Measurements from ENCODE around the gene C1orf21.
"Not testable (repeated sequence)": the region's sequence is repeated elsewhere in the genome, so short reads cannot be mapped to it uniquely, and the experiment has no call there.

The C1orf21 gene

GRCh38 chr1:184610876-184611595 is 224.2 kb downstream of the C1orf21 start:
- Histone ChIP-seq H3K4me1 (ENCODE audit: control insufficient read depth in 1 of 2, insufficient read depth in 2 of 2, low read length in 2 of 2) (no peaks in the 10 kb centered on the region), H3K4me3 (ENCODE audit: low read depth in 1 of 2, low read length in 2 of 2) (no peak overlapping the region), H3K9me3 (ENCODE audit: control insufficient read depth in 1 of 2, low read length in 2 of 2) (no peaks in the 10 kb centered on the region), H3K27ac (ENCODE audit: low read depth, low read length) (peak overlapping the region; percentile 51), H3K27me3 (ENCODE audit: control insufficient read depth in 1 of 2, insufficient read depth in 2 of 2, low read length in 2 of 2) (no peaks in the 10 kb centered on the region), H3K9ac (ENCODE audit: low read depth in 1 of 2, low read length in 2 of 2) (no peak overlapping the region), H3K36me3 (ENCODE audit: control insufficient read depth in 1 of 2, insufficient read depth in 2 of 2, low read length in 2 of 2) (no peaks in the 10 kb centered on the region)

- not testable (repeated sequence) for H3K9ac ChIP-seq (ENCODE audit: low read depth in 1 of 2, low read length in 2 of 2); H3K4me3 ChIP-seq (ENCODE audit: low read depth in 1 of 2, low read length in 2 of 2); H3K36me3 ChIP-seq (ENCODE audit: control insufficient read depth in 1 of 2, insufficient read depth in 2 of 2, low read length in 2 of 2); H3K27ac ChIP-seq (ENCODE audit: low read depth, low read length); H3K9me3 ChIP-seq (ENCODE audit: control insufficient read depth in 1 of 2, low read length in 2 of 2); H3K27me3 ChIP-seq (ENCODE audit: control insufficient read depth in 1 of 2, insufficient read depth in 2 of 2, low read length in 2 of 2); H3K4me1 ChIP-seq (ENCODE audit: control insufficient read depth in 1 of 2, insufficient read depth in 2 of 2, low read length in 2 of 2)
These were observed 225.4 kb downstream of the C1orf21 start for GRCh38 chr1:184612229-184612628.

DNA sequence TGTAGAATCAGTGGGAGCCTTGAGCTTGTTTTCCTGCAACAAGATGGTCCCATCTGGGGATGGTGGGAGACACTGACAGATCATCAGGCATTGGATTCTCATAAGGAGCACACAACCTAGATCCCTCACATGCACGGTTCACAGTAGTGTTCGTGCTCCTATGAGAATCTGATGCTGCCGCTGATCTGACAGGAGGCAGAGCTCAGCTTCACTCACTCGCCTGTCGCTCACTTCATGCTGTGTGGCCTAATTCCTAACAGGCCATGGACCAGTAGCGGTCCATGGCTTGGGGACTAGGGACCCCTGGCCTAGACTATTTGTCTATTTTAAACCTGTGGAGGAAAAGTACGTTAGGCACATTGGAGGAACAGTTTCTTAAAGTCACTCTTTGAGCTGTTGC is 227.8 kb downstream of the C1orf21 start:
- Histone ChIP-seq H3K9ac (ENCODE audit: low read depth in 1 of 2, low read length in 2 of 2) (no peak overlapping the region), H3K36me3 (ENCODE audit: control insufficient read depth in 1 of 2, insufficient read depth in 2 of 2, low read length in 2 of 2) (peaks cover under 1 to 3% of the 10 kb centered on the region in 2 donors), H3K27me3 (ENCODE audit: control insufficient read depth in 1 of 2, insufficient read depth in 2 of 2, low read length in 2 of 2) (no peaks in the 10 kb centered on the region), H3K4me3 (ENCODE audit: low read depth in 1 of 2, low read length in 2 of 2) (no peak overlapping the region), H3K4me1 (ENCODE audit: control insufficient read depth in 1 of 2, insufficient read depth in 2 of 2, low read length in 2 of 2) (no peaks in the 10 kb centered on the region), H3K27ac (ENCODE audit: low read depth, low read length) (no peak overlapping the region), H3K9me3 (ENCODE audit: control insufficient read depth in 1 of 2, low read length in 2 of 2) (no peaks in the 10 kb centered on the region)

GRCh38 chr1:184615301-184615700 is 228.5 kb downstream of the C1orf21 start:
- Histone ChIP-seq H3K4me1 (ENCODE audit: control insufficient read depth in 1 of 2, insufficient read depth in 2 of 2, low read length in 2 of 2) (no peaks in the 10 kb centered on the region), H3K9me3 (ENCODE audit: control insufficient read depth in 1 of 2, low read length in 2 of 2) (no peaks in the 10 kb centered on the region), H3K27me3 (ENCODE audit: control insufficient read depth in 1 of 2, insufficient read depth in 2 of 2, low read length in 2 of 2) (no peaks in the 10 kb centered on the region), H3K9ac (ENCODE audit: low read depth in 1 of 2, low read length in 2 of 2) (no peak overlapping the region), H3K4me3 (ENCODE audit: low read depth in 1 of 2, low read length in 2 of 2) (no peak overlapping the region), H3K27ac (ENCODE audit: low read depth, low read length) (no peak overlapping the region), H3K36me3 (ENCODE audit: control insufficient read depth in 1 of 2, insufficient read depth in 2 of 2, low read length in 2 of 2) (peaks cover 3 to 4% of the 10 kb centered on the region in 2 donors)

- H3K9ac ChIP-seq (ENCODE audit: low read depth in 1 of 2, low read length in 2 of 2), result no peak overlapping the region
- H3K27ac ChIP-seq (ENCODE audit: low read depth, low read length), result no peak overlapping the region
- H3K36me3 ChIP-seq (ENCODE audit: control insufficient read depth in 1 of 2, insufficient read depth in 2 of 2, low read length in 2 of 2), result peaks cover 3 to 4% of the 10 kb centered on the region in 2 donors
- peaks cover 4% of the 10 kb centered on the region in 2 donors for H3K4me1 ChIP-seq (ENCODE audit: control insufficient read depth in 1 of 2, insufficient read depth in 2 of 2, low read length in 2 of 2)
- H3K27me3 ChIP-seq (ENCODE audit: control insufficient read depth in 1 of 2, insufficient read depth in 2 of 2, low read length in 2 of 2), result no peaks in the 10 kb centered on the region
- no peaks in the 10 kb centered on the region for H3K9me3 ChIP-seq (ENCODE audit: control insufficient read depth in 1 of 2, low read length in 2 of 2)
- H3K4me3 ChIP-seq (ENCODE audit: low read depth in 1 of 2, low read length in 2 of 2), result no peak overlapping the region
These were observed 229.7 kb downstream of the C1orf21 start for GRCh38 chr1:184616504-184616903.

DNA sequence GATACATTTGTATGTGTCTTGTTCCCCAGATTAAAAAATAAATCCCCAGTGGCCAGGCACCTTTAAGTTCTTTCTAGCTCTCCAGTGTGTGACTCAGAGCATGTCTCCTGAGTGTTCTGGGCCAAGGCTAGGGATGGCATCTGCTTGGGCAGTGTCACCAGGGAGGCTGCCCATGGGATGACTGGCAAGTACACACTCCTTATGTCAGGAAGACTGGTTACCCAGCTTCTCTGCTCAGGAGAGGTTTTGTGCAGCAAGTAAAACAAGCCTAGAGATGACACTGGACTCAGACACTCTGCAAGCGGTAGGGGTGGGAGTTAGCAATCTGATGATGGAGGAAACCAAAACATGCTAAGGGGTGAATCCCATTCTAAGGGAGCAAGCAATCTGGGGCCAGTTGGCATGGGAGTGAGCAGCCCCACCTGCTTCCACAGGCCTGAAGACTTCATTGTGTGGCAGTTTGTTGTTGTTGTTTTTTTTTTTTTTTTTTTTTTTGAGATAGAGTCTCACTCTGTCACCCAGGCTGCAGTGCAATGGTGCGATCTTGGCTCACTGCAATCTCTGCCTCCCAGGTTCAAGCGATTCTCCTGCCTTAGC is 230.7 kb downstream of the C1orf21 start:
- H3K9ac ChIP-seq (ENCODE audit: low read depth in 1 of 2, low read length in 2 of 2), result no peak overlapping the region
- peaks cover 12 to 15% of the 10 kb centered on the region in 2 donors for H3K4me1 ChIP-seq (ENCODE audit: control insufficient read depth in 1 of 2, insufficient read depth in 2 of 2, low read length in 2 of 2)
- no peaks in the 10 kb centered on the region for H3K9me3 ChIP-seq (ENCODE audit: control insufficient read depth in 1 of 2, low read length in 2 of 2)
- no peaks in the 10 kb centered on the region for H3K27me3 ChIP-seq (ENCODE audit: control insufficient read depth in 1 of 2, insufficient read depth in 2 of 2, low read length in 2 of 2)
- H3K27ac ChIP-seq (ENCODE audit: low read depth, low read length), result no peak overlapping the region
- no peak overlapping the region for H3K4me3 ChIP-seq (ENCODE audit: low read depth in 1 of 2, low read length in 2 of 2)
- peaks cover 3 to 4% of the 10 kb centered on the region in 2 donors for H3K36me3 ChIP-seq (ENCODE audit: control insufficient read depth in 1 of 2, insufficient read depth in 2 of 2, low read length in 2 of 2)

- peaks cover 3 to 4% of the 10 kb centered on the region in 2 donors for H3K36me3 ChIP-seq (ENCODE audit: control insufficient read depth in 1 of 2, insufficient read depth in 2 of 2, low read length in 2 of 2)
- no peaks in the 10 kb centered on the region for H3K27me3 ChIP-seq (ENCODE audit: control insufficient read depth in 1 of 2, insufficient read depth in 2 of 2, low read length in 2 of 2)
- no peak overlapping the region for H3K9ac ChIP-seq (ENCODE audit: low read depth in 1 of 2, low read length in 2 of 2)
- no peak overlapping the region for H3K27ac ChIP-seq (ENCODE audit: low read depth, low read length)
- peaks cover 24 to 26% of the 10 kb centered on the region in 2 donors for H3K4me1 ChIP-seq (ENCODE audit: control insufficient read depth in 1 of 2, insufficient read depth in 2 of 2, low read length in 2 of 2)
- H3K9me3 ChIP-seq (ENCODE audit: control insufficient read depth in 1 of 2, low read length in 2 of 2), result no peaks in the 10 kb centered on the region
- no peak overlapping the region for H3K4me3 ChIP-seq (ENCODE audit: low read depth in 1 of 2, low read length in 2 of 2)
These were observed 232.0 kb downstream of the C1orf21 start for GRCh38 chr1:184618851-184619250.

- Histone ChIP-seq H3K9me3 (ENCODE audit: control insufficient read depth in 1 of 2, low read length in 2 of 2) (no peaks in the 10 kb centered on the region), H3K9ac (ENCODE audit: low read depth in 1 of 2, low read length in 2 of 2) (no peak overlapping the region), H3K27ac (ENCODE audit: low read depth, low read length) (peak overlapping the region; percentile 5), H3K4me3 (ENCODE audit: low read depth in 1 of 2, low read length in 2 of 2) (no peak overlapping the region), H3K4me1 (ENCODE audit: control insufficient read depth in 1 of 2, insufficient read depth in 2 of 2, low read length in 2 of 2) (peaks cover 25 to 26% of the 10 kb centered on the region in 2 donors), H3K27me3 (ENCODE audit: control insufficient read depth in 1 of 2, insufficient read depth in 2 of 2, low read length in 2 of 2) (no peaks in the 10 kb centered on the region), H3K36me3 (ENCODE audit: control insufficient read depth in 1 of 2, insufficient read depth in 2 of 2, low read length in 2 of 2) (peaks cover 3 to 4% of the 10 kb centered on the region in 2 donors)
These were observed 233.6 kb downstream of the C1orf21 start for GRCh38 chr1:184620469-184620868.

GRCh38 chr1:184621260-184621659 is 234.4 kb downstream of the C1orf21 start:
- Histone ChIP-seq H3K4me1 (ENCODE audit: control insufficient read depth in 1 of 2, insufficient read depth in 2 of 2, low read length in 2 of 2) (peaks cover 30 to 33% of the 10 kb centered on the region in 2 donors), H3K9ac (ENCODE audit: low read depth in 1 of 2, low read length in 2 of 2) (no peak overlapping the region), H3K9me3 (ENCODE audit: control insufficient read depth in 1 of 2, low read length in 2 of 2) (no peaks in the 10 kb centered on the region), H3K36me3 (ENCODE audit: control insufficient read depth in 1 of 2, insufficient read depth in 2 of 2, low read length in 2 of 2) (peaks cover 3 to 8% of the 10 kb centered on the region in 2 donors), H3K27ac (ENCODE audit: low read depth, low read length) (peak overlapping the region; percentile 2), H3K27me3 (ENCODE audit: control insufficient read depth in 1 of 2, insufficient read depth in 2 of 2, low read length in 2 of 2) (no peaks in the 10 kb centered on the region), H3K4me3 (ENCODE audit: low read depth in 1 of 2, low read length in 2 of 2) (no peak overlapping the region)

GRCh38 chr1:184622136-184622823 is 235.5 kb downstream of the C1orf21 start:
- peaks cover 37 to 41% of the 10 kb centered on the region in 2 donors for H3K4me1 ChIP-seq (ENCODE audit: control insufficient read depth in 1 of 2, insufficient read depth in 2 of 2, low read length in 2 of 2)
- no peaks in the 10 kb centered on the region for H3K27me3 ChIP-seq (ENCODE audit: control insufficient read depth in 1 of 2, insufficient read depth in 2 of 2, low read length in 2 of 2)
- no peaks in the 10 kb centered on the region for H3K9me3 ChIP-seq (ENCODE audit: control insufficient read depth in 1 of 2, low read length in 2 of 2)
- peak overlapping the region; percentile 65 for H3K27ac ChIP-seq (ENCODE audit: low read depth, low read length)
- no peak overlapping the region for H3K9ac ChIP-seq (ENCODE audit: low read depth in 1 of 2, low read length in 2 of 2)
- peak overlapping the region in 1 of 2 donors; percentile 16 for H3K4me3 ChIP-seq (ENCODE audit: low read depth in 1 of 2, low read length in 2 of 2)
- H3K36me3 ChIP-seq (ENCODE audit: control insufficient read depth in 1 of 2, insufficient read depth in 2 of 2, low read length in 2 of 2), result peaks cover 3 to 8% of the 10 kb centered on the region in 2 donors
